Activated naive CD8-positive, alpha-beta T cell treated with anti-CD3 and anti-CD28 coated beads for 36 hours (primary cell): Measurements from ENCODE around the gene ZNF283. TPM values are rescaled to one million over a fixed set of nuclear protein-coding genes. Genes with fewer than 3 reads are reported as not detected.
"Not testable (repeated sequence)": the region's sequence is repeated elsewhere in the genome, so short reads cannot be mapped to it uniquely, and the experiment has no call there.

ENCODE experiments used
- DNase-seq: peaks from one replicate; pipeline ENCODE4 v3.0.0; 2021
- H3K27ac Mint-ChIP-seq: one replicate; pipeline ENCODE4 v1.8.0; 2022; ENCODE audit warnings: mild to moderate bottlenecking, moderate library complexity, mixed read lengths
- H3K27me3 Mint-ChIP-seq: one replicate; pipeline ENCODE4 v1.8.0; 2022; ENCODE audit warnings: mild to moderate bottlenecking, mixed read lengths
- H3K36me3 Mint-ChIP-seq: one replicate; pipeline ENCODE4 v1.8.0; 2021; ENCODE audit warnings: mild to moderate bottlenecking, mixed read lengths
- H3K4me1 Mint-ChIP-seq: one replicate; pipeline ENCODE4 v1.8.0; 2021; ENCODE audit warnings: mixed read lengths
- H3K4me3 Mint-ChIP-seq: one replicate; pipeline ENCODE4 v1.8.0; 2022; ENCODE audit warnings: mild to moderate bottlenecking, moderate library complexity, mixed read lengths
- H3K9me3 Mint-ChIP-seq: one replicate; pipeline ENCODE4 v1.8.0; 2022; ENCODE audit warnings: mixed read lengths
- total RNA-seq, 2 experiments: library from RNA; stranded (reverse); gene quantifications; one replicate each; pipeline ENCODE4 v1.2.3, GENCODE V29; 2021

The ZNF283 gene
- total RNA-seq, 2 experiments from 2014 or later, result 5.6 to 7.2 TPM

- H3K4me1 Mint-ChIP-seq, result no peaks in the 10 kb centered on the region
- H3K9me3 Mint-ChIP-seq, result peaks cover 4% of the 10 kb centered on the region
- H3K36me3 Mint-ChIP-seq, result no peaks in the 10 kb centered on the region
- no peak for DNase-seq
- H3K27ac Mint-ChIP-seq, result no peak overlapping the region
- H3K4me3 Mint-ChIP-seq, result no peak overlapping the region
- peaks cover 12% of the 10 kb centered on the region for H3K27me3 Mint-ChIP-seq
These were observed 14.4 kb upstream of the ZNF283 start for GRCh38 chr19:43812688-43813087.

- no peak for DNase-seq
- Mint-ChIP-seq H3K4me3 (no peak overlapping the region), H3K27ac (no peak overlapping the region), H3K9me3 (peaks cover 4% of the 10 kb centered on the region), H3K4me1 (no peaks in the 10 kb centered on the region), H3K27me3 (peaks cover 22% of the 10 kb centered on the region), H3K36me3 (no peaks in the 10 kb centered on the region)
These were observed 12.3 kb upstream of the ZNF283 start for GRCh38 chr19:43814663-43815352.

- peaks cover 33% of the 10 kb centered on the region for H3K27me3 Mint-ChIP-seq
- H3K27ac Mint-ChIP-seq, H3K36me3 Mint-ChIP-seq, DNase-seq, H3K9me3 Mint-ChIP-seq, H3K4me3 Mint-ChIP-seq, H3K4me1 Mint-ChIP-seq: not testable (repeated sequence)
These were observed 9.7 kb upstream of the ZNF283 start for GRCh38 chr19:43817454-43817853.

GRCh38 chr19:43818500-43818899 lies 8.6 kb upstream of the ZNF283 start:
- peaks cover 4% of the 10 kb centered on the region for H3K9me3 Mint-ChIP-seq

GRCh38 chr19:43820098-43820883 lies 6.8 kb upstream of the ZNF283 start:
- H3K4me1 Mint-ChIP-seq, result peaks cover 9% of the 10 kb centered on the region
- peak overlapping the region; percentile 56 for H3K27ac Mint-ChIP-seq
- H3K9me3 Mint-ChIP-seq, result peaks cover 7% of the 10 kb centered on the region
- H3K4me3 Mint-ChIP-seq, result peak overlapping the region; percentile 76
- DNase-seq, result peak; percentile 31
- H3K27me3 Mint-ChIP-seq, result peaks cover 44% of the 10 kb centered on the region
- H3K36me3 Mint-ChIP-seq, result no peaks in the 10 kb centered on the region

More at GRCh38 chr19:43818500-43818899, 8.6 kb upstream of the ZNF283 start:
- Mint-ChIP-seq H3K4me3 (no peak overlapping the region), H3K27me3 (peaks cover 36% of the 10 kb centered on the region), H3K4me1 (peaks cover 9% of the 10 kb centered on the region), H3K27ac (no peak overlapping the region), H3K36me3 (no peaks in the 10 kb centered on the region)
- DNase-seq, result no peak

- peaks cover 44% of the 10 kb centered on the region for H3K27me3 Mint-ChIP-seq
- peaks cover 8% of the 10 kb centered on the region for H3K9me3 Mint-ChIP-seq
- H3K27ac Mint-ChIP-seq, result no peak overlapping the region
- H3K4me3 Mint-ChIP-seq, result peak overlapping the region; percentile 76
- no peaks in the 10 kb centered on the region for H3K36me3 Mint-ChIP-seq
- DNase-seq, result no peak
- peaks cover 9% of the 10 kb centered on the region for H3K4me1 Mint-ChIP-seq
These were observed 6.3 kb upstream of the ZNF283 start for GRCh38 chr19:43820884-43821215.

- H3K27ac Mint-ChIP-seq, DNase-seq, H3K4me3 Mint-ChIP-seq: not testable (repeated sequence)
- peaks cover 24% of the 10 kb centered on the region for H3K4me1 Mint-ChIP-seq
- H3K27me3 Mint-ChIP-seq, result peaks cover 38% of the 10 kb centered on the region
- peaks cover 16% of the 10 kb centered on the region for H3K9me3 Mint-ChIP-seq
- peaks cover 16% of the 10 kb centered on the region for H3K36me3 Mint-ChIP-seq
These were observed 3.3 kb upstream of the ZNF283 start for GRCh38 chr19:43823856-43824255.

GRCh38 chr19:43824572-43824971 lies 2.5 kb upstream of the ZNF283 start:
- DNase-seq, H3K27ac Mint-ChIP-seq, H3K4me3 Mint-ChIP-seq: not testable (repeated sequence)
- H3K27me3 Mint-ChIP-seq, result peaks cover 33% of the 10 kb centered on the region
- peaks cover 24% of the 10 kb centered on the region for H3K4me1 Mint-ChIP-seq
- H3K9me3 Mint-ChIP-seq, result peaks cover 16% of the 10 kb centered on the region
- peaks cover 23% of the 10 kb centered on the region for H3K36me3 Mint-ChIP-seq

GRCh38 chr19:43839139-43839538 lies 12.0 kb downstream of the ZNF283 start:
- H3K36me3 Mint-ChIP-seq, result peaks cover 91% of the 10 kb centered on the region
- H3K27ac Mint-ChIP-seq, result no peak overlapping the region
- peaks cover 59% of the 10 kb centered on the region for H3K9me3 Mint-ChIP-seq
- H3K4me1 Mint-ChIP-seq, result no peaks in the 10 kb centered on the region
- H3K4me3 Mint-ChIP-seq, result no peak overlapping the region
- DNase-seq, result no peak
- no peaks in the 10 kb centered on the region for H3K27me3 Mint-ChIP-seq

- Mint-ChIP-seq H3K27ac (no peak overlapping the region), H3K36me3 (peaks cover 84% of the 10 kb centered on the region), H3K4me1 (no peaks in the 10 kb centered on the region), H3K9me3 (peaks cover 52% of the 10 kb centered on the region), H3K4me3 (no peak overlapping the region), H3K27me3 (no peaks in the 10 kb centered on the region)
- DNase-seq, result no peak
These were observed 14.9 kb downstream of the ZNF283 start for GRCh38 chr19:43842007-43842406.

- Mint-ChIP-seq H3K4me1 (no peaks in the 10 kb centered on the region), H3K9me3 (peaks cover 51% of the 10 kb centered on the region), H3K36me3 (peaks cover 71% of the 10 kb centered on the region), H3K4me3 (no peak overlapping the region), H3K27me3 (no peaks in the 10 kb centered on the region), H3K27ac (no peak overlapping the region)
- no peak for DNase-seq
These were observed 20.1 kb downstream of the ZNF283 start for GRCh38 chr19:43847246-43847645.

GRCh38 chr19:43847884-43848283 lies 20.8 kb downstream of the ZNF283 start:
- Mint-ChIP-seq H3K4me3 (no peak overlapping the region), H3K9me3 (peaks cover 56% of the 10 kb centered on the region), H3K27me3 (no peaks in the 10 kb centered on the region), H3K36me3 (peaks cover 69% of the 10 kb centered on the region), H3K27ac (no peak overlapping the region), H3K4me1 (no peaks in the 10 kb centered on the region)
- no peak for DNase-seq

- Mint-ChIP-seq H3K4me1 (no peaks in the 10 kb centered on the region), H3K4me3 (no peak overlapping the region), H3K27me3 (no peaks in the 10 kb centered on the region), H3K36me3 (peaks cover 60% of the 10 kb centered on the region), H3K27ac (no peak overlapping the region), H3K9me3 (peaks cover 53% of the 10 kb centered on the region)
- DNase-seq, result no peak
These were observed 21.7 kb downstream of the ZNF283 start for GRCh38 chr19:43848821-43849220.

- H3K4me3 Mint-ChIP-seq, result no peak overlapping the region
- no peak overlapping the region for H3K27ac Mint-ChIP-seq
- H3K4me1 Mint-ChIP-seq, result no peaks in the 10 kb centered on the region
- peaks cover 15% of the 10 kb centered on the region for H3K36me3 Mint-ChIP-seq
- H3K27me3 Mint-ChIP-seq, result no peaks in the 10 kb centered on the region
- peaks cover 60% of the 10 kb centered on the region for H3K9me3 Mint-ChIP-seq
- DNase-seq, result no peak
These were observed 31.1 kb downstream of the ZNF283 start for GRCh38 chr19:43858174-43858573.

GRCh38 chr19:43866923-43867322 lies 39.8 kb downstream of the ZNF283 start:
- DNase-seq, result not testable (repeated sequence)

More at GRCh38 chr19:43866923-43867322, 39.8 kb downstream of the ZNF283 start:
- Mint-ChIP-seq H3K9me3 (peaks cover 36% of the 10 kb centered on the region), H3K36me3 (peaks cover 19% of the 10 kb centered on the region)
- not testable (repeated sequence) for H3K27ac Mint-ChIP-seq, H3K4me3 Mint-ChIP-seq, H3K4me1 Mint-ChIP-seq, H3K27me3 Mint-ChIP-seq
